ENCODE data around the gene STK24.

The STK24 gene

DNA sequence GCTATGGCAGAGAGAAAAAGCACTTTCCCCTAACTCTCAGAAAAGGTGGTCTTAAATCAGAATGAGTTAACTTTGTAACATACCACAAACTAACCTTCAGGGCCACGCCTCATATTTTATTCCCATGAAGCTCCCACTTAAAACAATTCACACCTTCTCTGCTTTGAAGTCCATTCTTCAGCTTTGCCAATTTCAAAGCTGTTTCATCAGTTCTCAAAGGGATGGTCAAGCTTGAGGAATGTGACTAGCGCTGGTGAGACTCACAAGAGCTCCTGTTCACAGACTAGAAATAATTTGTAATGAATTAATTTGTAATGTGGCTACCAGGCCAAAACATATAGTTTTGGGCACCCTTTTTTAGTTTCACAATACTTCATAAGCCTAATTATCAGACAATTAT lies 68.2 kb downstream of the STK24 start:
- H4K20me1 ChIP-seq (ENCODE audit: insufficient read depth, low read length) = peaks cover 40% of the 10 kb centered on the region
- no peak for DNase-seq
- H3K27ac ChIP-seq (ENCODE audit: low read length) = no peak overlapping the region
- H3K4me3 ChIP-seq (ENCODE audit: low read length) = no peak overlapping the region
- no peak overlapping the region for H2AFZ ChIP-seq (ENCODE audit: low read length)
- H3K27me3 ChIP-seq (replicated peaks; ENCODE audit: insufficient read depth, low read length) = no peaks in the 10 kb centered on the region
- H3K79me2 ChIP-seq (ENCODE audit: low read length) = peaks cover 100% of the 10 kb centered on the region
- no peak overlapping the region for H3K9ac ChIP-seq (ENCODE audit: low read length)
- TF ChIP-seq EZH2phosphoT487 (IDR thresholded peaks at IDR 0.05; ENCODE audit: low read length) = no peak
- TF ChIP-seq, protein P1, sequence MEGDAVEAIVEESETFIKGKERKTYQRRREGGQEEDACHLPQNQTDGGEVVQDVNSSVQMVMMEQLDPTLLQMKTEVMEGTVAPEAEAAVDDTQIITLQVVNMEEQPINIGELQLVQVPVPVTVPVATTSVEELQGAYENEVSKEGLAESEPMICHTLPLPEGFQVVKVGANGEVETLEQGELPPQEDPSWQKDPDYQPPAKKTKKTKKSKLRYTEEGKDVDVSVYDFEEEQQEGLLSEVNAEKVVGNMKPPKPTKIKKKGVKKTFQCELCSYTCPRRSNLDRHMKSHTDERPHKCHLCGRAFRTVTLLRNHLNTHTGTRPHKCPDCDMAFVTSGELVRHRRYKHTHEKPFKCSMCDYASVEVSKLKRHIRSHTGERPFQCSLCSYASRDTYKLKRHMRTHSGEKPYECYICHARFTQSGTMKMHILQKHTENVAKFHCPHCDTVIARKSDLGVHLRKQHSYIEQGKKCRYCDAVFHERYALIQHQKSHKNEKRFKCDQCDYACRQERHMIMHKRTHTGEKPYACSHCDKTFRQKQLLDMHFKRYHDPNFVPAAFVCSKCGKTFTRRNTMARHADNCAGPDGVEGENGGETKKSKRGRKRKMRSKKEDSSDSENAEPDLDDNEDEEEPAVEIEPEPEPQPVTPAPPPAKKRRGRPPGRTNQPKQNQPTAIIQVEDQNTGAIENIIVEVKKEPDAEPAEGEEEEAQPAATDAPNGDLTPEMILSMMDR (IDR thresholded peaks at IDR 0.05; ENCODE audit: low read length) = no peak
- TF ChIP-seq EZH2 (optimal IDR thresholded peaks at IDR 0.05; ENCODE audit: low read depth, low read length) = no peak
- H3K4me1 ChIP-seq (ENCODE audit: low read length) = peaks cover 17% of the 10 kb centered on the region
- H3K4me2 ChIP-seq (ENCODE audit: low read depth, low read length) = no peak overlapping the region
- no peaks in the 10 kb centered on the region for H3K9me3 ChIP-seq (replicated peaks; ENCODE audit: insufficient read depth, low read length)
- H3K9me2 ChIP-seq (replicated peaks; ENCODE audit: insufficient read depth, low read length) = no peaks in the 10 kb centered on the region
- H3K36me3 ChIP-seq (replicated peaks; ENCODE audit: insufficient read depth, low read length) = no peaks in the 10 kb centered on the region
- no peaks in the 10 kb centered on the region for H3F3A ChIP-seq (ENCODE audit: insufficient read depth, low read length)

DNA sequence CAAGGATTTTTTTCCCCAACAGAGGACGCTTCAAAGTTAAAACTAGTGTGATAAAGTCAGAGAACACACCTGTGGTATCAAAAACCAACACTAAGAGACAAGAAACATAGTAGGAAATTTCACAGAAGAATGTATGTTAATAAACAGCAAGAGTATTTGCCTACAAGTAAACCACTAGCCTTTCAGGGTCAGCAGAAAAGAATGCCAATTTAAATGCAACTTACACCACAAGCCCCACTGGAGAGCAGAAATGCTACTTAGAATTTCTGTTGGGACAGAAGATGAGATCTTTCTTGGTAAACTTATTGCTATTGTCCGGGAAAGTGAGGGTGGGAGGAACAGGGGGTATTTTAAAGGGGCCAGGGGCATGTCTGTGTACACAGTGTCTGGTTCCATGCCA lies 68.6 kb downstream of the STK24 start:
- no peak for TF ChIP-seq EZH2phosphoT487 (IDR thresholded peaks at IDR 0.05; ENCODE audit: low read length)
- TF ChIP-seq, protein P1 (IDR thresholded peaks at IDR 0.05; ENCODE audit: low read length) = no peak
- no peak for TF ChIP-seq EZH2 (optimal IDR thresholded peaks at IDR 0.05; ENCODE audit: low read depth, low read length)

DNA sequence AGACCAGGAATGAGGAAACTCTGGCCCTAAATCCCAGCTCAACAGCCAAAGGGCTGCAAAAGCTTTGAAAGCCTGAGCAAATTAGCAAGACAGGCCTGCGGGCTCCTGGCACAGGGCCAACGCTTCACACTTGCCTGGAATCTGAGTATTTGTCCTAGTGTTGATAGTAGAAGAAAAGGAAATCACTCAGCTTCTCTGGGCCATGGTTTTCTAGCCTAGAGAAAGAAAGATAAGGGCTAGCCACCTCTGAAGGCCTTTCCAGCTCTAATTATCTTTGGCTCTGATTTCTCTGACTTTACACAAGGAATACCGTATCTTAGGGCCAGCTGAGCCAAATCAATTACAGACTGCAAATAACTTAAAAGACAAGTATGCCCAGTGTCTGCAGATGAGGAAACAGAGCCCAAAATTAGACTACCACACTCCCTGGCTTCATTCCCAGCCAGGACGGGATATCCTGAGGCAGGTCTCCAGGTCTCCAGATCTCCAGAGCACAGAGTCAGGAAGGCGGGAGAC lies 69.6 kb downstream of the STK24 start:
- TF ChIP-seq, protein P1 (IDR thresholded peaks at IDR 0.05; ENCODE audit: low read length) = no peak
- TF ChIP-seq EZH2 (optimal IDR thresholded peaks at IDR 0.05; ENCODE audit: low read depth, low read length) (no peak), EZH2phosphoT487 (IDR thresholded peaks at IDR 0.05; ENCODE audit: low read length) (no peak)
- DNase-seq = no peak
- H3K27me3 ChIP-seq (replicated peaks; ENCODE audit: insufficient read depth, low read length) = no peaks in the 10 kb centered on the region
- H3F3A ChIP-seq (ENCODE audit: insufficient read depth, low read length) = no peaks in the 10 kb centered on the region
- H2AFZ ChIP-seq (ENCODE audit: low read length) = no peak overlapping the region
- H3K79me2 ChIP-seq (ENCODE audit: low read length) = peaks cover 100% of the 10 kb centered on the region
- H3K27ac ChIP-seq (ENCODE audit: low read length) = no peak overlapping the region
- H3K4me3 ChIP-seq (ENCODE audit: low read length) = no peak overlapping the region
- H3K9me3 ChIP-seq (replicated peaks; ENCODE audit: insufficient read depth, low read length) = no peaks in the 10 kb centered on the region
- no peaks in the 10 kb centered on the region for H3K9me2 ChIP-seq (replicated peaks; ENCODE audit: insufficient read depth, low read length)
- peaks cover 41% of the 10 kb centered on the region for H4K20me1 ChIP-seq (ENCODE audit: insufficient read depth, low read length)
- peaks cover 4% of the 10 kb centered on the region; the same call in 1 of the 2 replicates for H3K4me1 ChIP-seq (ENCODE audit: low read length)
- H3K4me2 ChIP-seq (ENCODE audit: low read depth, low read length) = no peak overlapping the region
- no peaks in the 10 kb centered on the region for H3K36me3 ChIP-seq (replicated peaks; ENCODE audit: insufficient read depth, low read length)
- H3K9ac ChIP-seq (ENCODE audit: low read length) = no peak overlapping the region

More for the DNA sequence above, 68.6 kb downstream of the STK24 start:
- Histone ChIP-seq H3K79me2 (ENCODE audit: low read length) (peaks cover 100% of the 10 kb centered on the region), H3K4me2 (ENCODE audit: low read depth, low read length) (no peak overlapping the region), H3F3A (ENCODE audit: insufficient read depth, low read length) (no peaks in the 10 kb centered on the region), H3K4me1 (ENCODE audit: low read length) (peaks cover 13% of the 10 kb centered on the region), H2AFZ (ENCODE audit: low read length) (no peak overlapping the region), H3K9me2 (replicated peaks; ENCODE audit: insufficient read depth, low read length) (no peaks in the 10 kb centered on the region), H3K9me3 (replicated peaks; ENCODE audit: insufficient read depth, low read length) (no peaks in the 10 kb centered on the region), H3K27ac (ENCODE audit: low read length) (no peak overlapping the region), H4K20me1 (ENCODE audit: insufficient read depth, low read length) (peaks cover 37% of the 10 kb centered on the region), H3K9ac (ENCODE audit: low read length) (no peak overlapping the region), H3K4me3 (ENCODE audit: low read length) (no peak overlapping the region), H3K36me3 (replicated peaks; ENCODE audit: insufficient read depth, low read length) (no peaks in the 10 kb centered on the region), H3K27me3 (replicated peaks; ENCODE audit: insufficient read depth, low read length) (no peaks in the 10 kb centered on the region)
- DNase-seq = no peak

Data from MM.1S (cell line).